Left lung (tissue), 10 donors: ENCODE measurements around the gene TRIM72. TPM values are rescaled to one million over a fixed set of nuclear protein-coding genes. Genes with fewer than 3 reads are reported as not detected.

Experiments used
- ATAC-seq: fragments of 200-7000 bp; cut with Tn5 transposase; one replicate; pipeline ENCODE4 v1.9.1; 2020; ENCODE audit warnings: moderate library complexity
- DNase-seq, 4 donors: peaks; one replicate each; pipeline ENCODE4 v3.0.0-alpha.2; 2013 to 2020
- H3K27ac ChIP-seq, 2 donors: fragments of 200-600 bp; sonication (generic) in 1 of 2; one replicate each; pipeline versions ENCODE4 v1.5.0 to v1.8.0; 2020 to 2021
- H3K27me3 ChIP-seq, 2 donors: fragments of 200-600 bp; sonication (generic) in 1 of 2; one replicate each; pipeline versions ENCODE4 v1.5.0 to v1.8.0; 2020 to 2021
- H3K36me3 ChIP-seq, 2 donors: fragments of 200-600 bp; sonication (generic) in 1 of 2; one replicate each; pipeline versions ENCODE4 v1.5.0 to v1.8.0; 2020 to 2021
- H3K4me1 ChIP-seq, 2 donors: fragments of 200-600 bp; one replicate each; pipeline ENCODE4 v1.8.0; 2021
- H3K4me3 ChIP-seq, 2 donors: fragments of 200-600 bp; sonication (generic) in 1 of 2; one replicate each; pipeline versions ENCODE4 v1.5.0 to v1.8.0; 2020 to 2021; ENCODE audit warnings: mild to moderate bottlenecking in 1 of 2
- H3K9me3 ChIP-seq, 2 donors: fragments of 200-600 bp; sonication (generic) in 1 of 2; one replicate each; pipeline versions ENCODE4 v1.5.0 to v1.8.0; 2020 to 2021
- intact Hi-C, 2 donors: fragments of 100-400 bp; cut with DNase I; formaldehyde crosslinking; loops; one replicate each; pipeline versions ENCODE4 v1.11.2 to v1.14.2; 2022
- polyA plus RNA-seq, 6 donors: library from polyadenylated mRNA; unstranded; fragments of 120-200 nt; gene quantifications; one replicate each; pipeline ENCODE4 v1.2.1, GENCODE V29; 2013; ENCODE audit not compliant: insufficient read length in 6 of 6
- total RNA-seq, 2 donors: library from RNA; stranded (reverse); fragmentation: NEBNext Ultra II Directional; extraction: Animal tissue kit (Norgen Biotek cat#: 25700); gene quantifications; one replicate each; pipeline ENCODE4 v1.2.1, GENCODE V29; 2021
- TF ChIP-seq, protein P1 (sequence below), 2 donors: fragments of 200-600 bp; sonication (generic) in 1 of 2; IDR thresholded peaks; one replicate each; pipeline versions ENCODE4 v1.5.0 to v1.8.0; 2021; ENCODE audit warnings: antibody characterized with exemption in 2 of 2
- donor health status: DM: no; HTN: yes; CAD: no.
- donor health status: DM: no; HTN: no; CAD: no.

The TRIM72 gene
- total and polyA plus RNA-seq, 8 donors: 0.06 to 0.24 (median 0.17) TPM

DNA sequence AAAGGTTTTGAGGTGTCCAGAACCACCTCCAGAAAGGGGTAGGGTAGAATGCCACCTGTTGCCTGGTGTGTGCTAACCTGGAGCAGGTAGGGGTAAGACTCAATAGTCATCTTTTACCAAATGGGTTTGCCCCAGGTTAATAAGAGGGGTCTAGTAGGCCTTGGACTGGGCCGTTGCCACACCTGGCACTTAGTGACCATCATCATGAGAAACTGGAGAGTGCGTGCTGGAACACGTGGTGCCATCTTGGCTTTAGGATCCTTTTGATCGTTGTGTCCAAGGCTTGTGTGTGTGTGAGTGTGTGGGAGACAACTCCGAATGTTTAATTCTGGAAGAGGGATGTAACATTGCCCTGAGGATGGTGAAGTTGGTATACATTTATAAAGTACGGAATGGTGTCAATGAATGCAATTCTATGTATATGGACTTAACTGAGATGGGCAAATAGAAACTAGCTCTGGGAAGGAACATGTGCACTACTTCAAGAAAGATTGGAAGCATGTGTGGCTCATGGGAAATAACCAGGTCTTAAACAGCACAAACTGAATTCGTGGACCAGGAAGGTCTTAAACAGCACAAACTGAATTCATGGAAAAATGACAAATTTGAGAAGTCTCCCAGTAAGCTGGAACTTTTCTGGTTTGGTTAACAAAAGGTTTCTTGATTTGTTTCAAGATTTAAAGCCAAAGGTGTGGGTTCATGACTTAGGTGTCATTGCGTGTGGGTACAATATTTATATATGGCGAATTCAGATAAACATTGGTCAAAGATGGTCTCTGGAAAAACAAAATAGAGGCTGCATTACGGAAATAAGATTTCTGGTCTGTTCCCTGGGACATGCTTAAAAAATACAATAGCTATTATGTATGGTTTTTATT lies 26.8 kb upstream of the TRIM72 start:
- ATAC-seq: no peak
- Histone ChIP-seq H3K36me3 (peaks cover 5 to 100% of the 10 kb centered on the region in 2 donors), H3K4me3 (no peak overlapping the region), H3K27ac (no peak overlapping the region), H3K27me3 (no peaks in the 10 kb centered on the region), H3K9me3 (no peaks in the 10 kb centered on the region), H3K4me1 (peaks cover 13 to 52% of the 10 kb centered on the region in 2 donors)
- no peak for DNase-seq
- TF ChIP-seq, protein P1, sequence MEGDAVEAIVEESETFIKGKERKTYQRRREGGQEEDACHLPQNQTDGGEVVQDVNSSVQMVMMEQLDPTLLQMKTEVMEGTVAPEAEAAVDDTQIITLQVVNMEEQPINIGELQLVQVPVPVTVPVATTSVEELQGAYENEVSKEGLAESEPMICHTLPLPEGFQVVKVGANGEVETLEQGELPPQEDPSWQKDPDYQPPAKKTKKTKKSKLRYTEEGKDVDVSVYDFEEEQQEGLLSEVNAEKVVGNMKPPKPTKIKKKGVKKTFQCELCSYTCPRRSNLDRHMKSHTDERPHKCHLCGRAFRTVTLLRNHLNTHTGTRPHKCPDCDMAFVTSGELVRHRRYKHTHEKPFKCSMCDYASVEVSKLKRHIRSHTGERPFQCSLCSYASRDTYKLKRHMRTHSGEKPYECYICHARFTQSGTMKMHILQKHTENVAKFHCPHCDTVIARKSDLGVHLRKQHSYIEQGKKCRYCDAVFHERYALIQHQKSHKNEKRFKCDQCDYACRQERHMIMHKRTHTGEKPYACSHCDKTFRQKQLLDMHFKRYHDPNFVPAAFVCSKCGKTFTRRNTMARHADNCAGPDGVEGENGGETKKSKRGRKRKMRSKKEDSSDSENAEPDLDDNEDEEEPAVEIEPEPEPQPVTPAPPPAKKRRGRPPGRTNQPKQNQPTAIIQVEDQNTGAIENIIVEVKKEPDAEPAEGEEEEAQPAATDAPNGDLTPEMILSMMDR (IDR thresholded peaks at IDR 0.05): no peak
- intact Hi-C loops: no loop called here

DNA sequence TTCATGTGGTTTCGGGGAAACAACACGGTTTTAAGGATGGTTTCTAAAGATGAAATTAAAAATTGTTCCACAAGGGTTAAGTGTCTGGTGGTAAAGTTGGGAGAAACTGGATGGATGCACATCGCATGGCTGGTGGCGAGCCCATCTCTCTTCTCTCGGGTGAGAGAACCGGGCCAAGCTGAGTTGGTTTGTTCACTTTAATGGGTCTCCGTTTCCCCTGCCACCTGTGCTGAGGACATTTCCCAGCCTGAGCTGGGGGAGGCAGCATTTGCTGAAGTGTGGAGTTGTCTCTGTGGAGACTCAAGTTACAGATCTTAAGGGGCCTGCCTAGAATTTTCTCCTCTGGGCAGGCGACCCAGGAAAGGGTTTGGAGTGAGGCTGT lies 26.1 kb upstream of the TRIM72 start:
- intact Hi-C loops: no loop called here
- TF ChIP-seq, protein P1 (IDR thresholded peaks at IDR 0.05): no peak
- Histone ChIP-seq H3K4me3 (no peak overlapping the region), H3K9me3 (no peaks in the 10 kb centered on the region), H3K27me3 (no peaks in the 10 kb centered on the region), H3K36me3 (peaks cover 5 to 100% of the 10 kb centered on the region in 2 donors), H3K4me1 (peaks cover 6 to 46% of the 10 kb centered on the region in 2 donors), H3K27ac (no peak overlapping the region)
- no peak for DNase-seq
- no peak for ATAC-seq

DNA sequence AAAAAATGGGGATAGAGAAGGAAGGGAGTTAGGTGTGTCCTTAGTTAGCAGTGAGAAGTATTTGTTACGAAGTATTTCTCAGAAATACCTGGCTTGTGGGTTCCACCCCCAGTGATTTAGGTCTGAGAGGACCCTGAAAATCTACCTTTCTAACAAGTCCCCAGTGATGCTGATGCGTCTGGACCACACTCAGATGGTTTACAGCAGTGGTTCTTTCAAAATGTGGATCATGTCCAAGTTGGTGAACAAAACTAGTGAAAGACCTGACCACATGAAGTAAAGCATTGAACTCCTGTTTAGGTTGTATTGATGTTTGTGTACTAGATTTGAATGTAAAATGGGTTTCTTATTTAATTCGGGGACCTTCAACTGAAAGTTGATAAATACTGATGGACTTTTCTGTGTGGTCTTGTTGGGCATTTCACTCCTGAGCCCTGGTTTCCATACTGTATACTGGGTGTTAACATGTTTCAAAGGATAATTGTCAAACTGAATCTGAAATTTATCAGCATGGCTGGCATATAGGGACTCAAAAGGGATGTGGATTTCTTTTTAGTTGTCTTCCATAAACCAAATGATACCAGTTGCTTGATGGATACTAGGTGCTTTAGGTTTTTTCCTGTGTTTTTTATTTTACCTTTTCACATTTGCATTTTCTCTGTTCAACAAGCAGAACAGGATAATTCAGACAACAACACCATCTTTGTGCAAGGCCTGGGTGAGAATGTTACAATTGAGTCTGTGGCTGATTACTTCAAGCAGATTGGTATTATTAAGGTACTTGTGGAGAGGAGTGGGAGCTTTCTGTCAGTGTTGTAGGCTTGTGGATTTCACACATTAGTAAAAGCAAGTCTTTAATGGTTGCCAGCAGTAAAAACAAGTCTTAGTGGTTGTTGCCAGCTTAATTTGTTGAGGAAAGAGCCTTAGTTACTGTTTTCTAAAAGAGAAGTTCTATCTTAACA lies 25.2 kb upstream of the TRIM72 start:
- ATAC-seq: no peak
- H3K36me3 ChIP-seq: peaks cover 5 to 100% of the 10 kb centered on the region in 2 donors
- H3K27ac ChIP-seq: no peak overlapping the region
- no peak overlapping the region for H3K4me3 ChIP-seq
- no peaks in the 10 kb centered on the region for H3K27me3 ChIP-seq
- DNase-seq: no peak
- peaks cover 0 to 37% of the 10 kb centered on the region in 2 donors for H3K4me1 ChIP-seq
- intact Hi-C loops: no loop called here
- no peaks in the 10 kb centered on the region for H3K9me3 ChIP-seq
- TF ChIP-seq, protein P1 (IDR thresholded peaks at IDR 0.05): no peak

DNA sequence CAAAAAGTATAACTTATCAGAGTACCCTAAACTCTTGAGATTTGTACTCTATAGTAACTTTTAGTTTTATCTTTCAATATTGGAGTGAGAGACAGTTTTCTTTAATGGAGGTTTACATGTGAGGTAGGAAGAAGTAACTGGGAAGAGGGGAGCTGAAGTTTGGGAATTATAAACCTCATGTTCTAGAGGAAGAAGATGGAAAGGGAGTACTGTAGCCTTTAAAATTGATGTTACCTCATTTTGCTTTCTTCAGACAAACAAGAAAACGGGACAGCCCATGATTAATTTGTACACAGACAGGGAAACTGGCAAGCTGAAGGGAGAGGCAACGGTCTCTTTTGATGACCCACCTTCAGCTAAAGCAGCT lies 24.5 kb upstream of the TRIM72 start:
- intact Hi-C loops: no loop called here
- Histone ChIP-seq H3K27me3 (no peaks in the 10 kb centered on the region), H3K27ac (no peak overlapping the region), H3K4me1 (peaks cover 0 to 31% of the 10 kb centered on the region in 2 donors), H3K36me3 (peaks cover 5 to 100% of the 10 kb centered on the region in 2 donors), H3K4me3 (no peak overlapping the region), H3K9me3 (no peaks in the 10 kb centered on the region)
- TF ChIP-seq, protein P1 (IDR thresholded peaks at IDR 0.05): no peak
- DNase-seq (no peak), ATAC-seq (no peak)

DNA sequence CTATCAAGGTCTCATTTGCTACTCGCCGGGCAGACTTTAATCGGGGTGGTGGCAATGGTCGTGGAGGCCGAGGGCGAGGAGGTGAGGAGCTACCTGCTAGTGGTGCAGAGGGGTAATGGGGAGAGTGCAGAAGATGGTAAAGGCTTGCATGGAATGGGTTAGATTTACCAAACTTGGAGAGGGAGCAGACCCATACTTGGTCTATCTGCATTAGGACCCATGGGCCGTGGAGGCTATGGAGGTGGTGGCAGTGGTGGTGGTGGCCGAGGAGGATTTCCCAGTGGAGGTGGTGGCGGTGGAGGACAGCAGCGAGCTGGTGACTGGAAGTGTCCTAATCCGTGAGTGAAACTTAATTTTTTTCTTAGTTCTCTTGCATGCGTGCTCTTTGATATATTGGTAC lies 23.9 kb upstream of the TRIM72 start:
- Histone ChIP-seq H3K27ac (no peak overlapping the region), H3K27me3 (no peaks in the 10 kb centered on the region), H3K36me3 (peaks cover 5 to 100% of the 10 kb centered on the region in 2 donors), H3K9me3 (no peaks in the 10 kb centered on the region), H3K4me1 (peaks cover 0 to 27% of the 10 kb centered on the region in 2 donors), H3K4me3 (no peak overlapping the region)
- intact Hi-C loops: no loop called here
- TF ChIP-seq, protein P1 (IDR thresholded peaks at IDR 0.05): no peak
- no peak for DNase-seq
- no peak for ATAC-seq
